Upper lobe of right lung (tissue), 1 donor: Measurements from ENCODE around the gene LYZL4. TPM values are rescaled to one million over a fixed set of nuclear protein-coding genes. Genes with fewer than 3 reads are reported as not detected.

Source experiments
- ATAC-seq: fragments of 200-7000 bp; cut with Tn5 transposase; one replicate; pipeline ENCODE4 v1.9.1; 2020; ENCODE audit warnings: mild to moderate bottlenecking, moderate library complexity
- DNase-seq: peaks from one replicate; pipeline ENCODE4 v3.0.0-alpha.2; 2020
- H3K27ac ChIP-seq: fragments of 200-600 bp; one replicate; pipeline ENCODE4 v1.8.0; 2022
- H3K27me3 ChIP-seq: fragments of 200-600 bp; one replicate; pipeline ENCODE4 v1.8.0; 2022; ENCODE audit warnings: mild to moderate bottlenecking
- H3K36me3 ChIP-seq: fragments of 200-600 bp; one replicate; pipeline ENCODE4 v1.8.0; 2022
- H3K4me1 ChIP-seq: fragments of 200-600 bp; one replicate; pipeline ENCODE4 v1.8.0; 2022
- H3K4me3 ChIP-seq: fragments of 200-600 bp; one replicate; pipeline ENCODE4 v1.8.0; 2022; ENCODE audit warnings: mild to moderate bottlenecking
- H3K9me3 ChIP-seq: fragments of 200-600 bp; one replicate; pipeline ENCODE4 v1.8.0; 2022
- CTCF ChIP-seq: fragments of 200-600 bp; IDR thresholded peaks from one replicate; pipeline ENCODE4 v1.8.0; 2022; ENCODE audit warnings: antibody characterized with exemption
- intact Hi-C: fragments of 100-400 bp; cut with DNase I; formaldehyde crosslinking; loops from one replicate; pipeline ENCODE4 v1.11.0; 2022
- total RNA-seq: library from RNA; stranded (reverse); fragmentation: NEBNext Ultra II Directional; extraction: Animal tissue kit (Norgen Biotek cat#: 25700); gene quantifications from one replicate; pipeline ENCODE4 v1.2.1, GENCODE V29; 2021
- donor health status: DM: no; HTN: yes; CAD: no; lungs with severe emphysema.

The LYZL4 gene
- total RNA-seq, 1 donor from 2014 or later = not detected

GRCh38 chr3:42402394-42403096 is 7.9 kb downstream of the LYZL4 start:
- Histone ChIP-seq H3K36me3 (no peaks in the 10 kb centered on the region), H3K4me1 (no peaks in the 10 kb centered on the region), H3K9me3 (no peaks in the 10 kb centered on the region), H3K27ac (no peak overlapping the region), H3K27me3 (no peaks in the 10 kb centered on the region), H3K4me3 (no peak overlapping the region)
- intact Hi-C loops = no loop called here
- no peak for TF ChIP-seq CTCF
- no peak for DNase-seq
- no peak for ATAC-seq

- Histone ChIP-seq H3K27ac (no peak overlapping the region), H3K4me1 (no peaks in the 10 kb centered on the region), H3K4me3 (no peak overlapping the region), H3K27me3 (no peaks in the 10 kb centered on the region), H3K9me3 (no peaks in the 10 kb centered on the region), H3K36me3 (no peaks in the 10 kb centered on the region)
- intact Hi-C loops = no loop called here
- no peak for ATAC-seq
- TF ChIP-seq CTCF = no peak
- no peak for DNase-seq
These were observed 12.3 kb downstream of the LYZL4 start for GRCh38 chr3:42398080-42398479.

- H3K27ac ChIP-seq = no peak overlapping the region
- intact Hi-C loops = no loop called here
- ATAC-seq (no peak), DNase-seq (no peak)
- no peak for TF ChIP-seq CTCF
- no peaks in the 10 kb centered on the region for H3K27me3 ChIP-seq
- H3K4me1 ChIP-seq = no peaks in the 10 kb centered on the region
- no peaks in the 10 kb centered on the region for H3K36me3 ChIP-seq
- no peaks in the 10 kb centered on the region for H3K9me3 ChIP-seq
- H3K4me3 ChIP-seq = no peak overlapping the region
These were observed 12.8 kb downstream of the LYZL4 start for GRCh38 chr3:42397644-42398043.

- intact Hi-C loops = no loop called here
- TF ChIP-seq CTCF = no peak
- DNase-seq (no peak), ATAC-seq (no peak)
- Histone ChIP-seq H3K27me3 (no peaks in the 10 kb centered on the region), H3K27ac (no peak overlapping the region), H3K36me3 (no peaks in the 10 kb centered on the region), H3K4me1 (no peaks in the 10 kb centered on the region), H3K9me3 (no peaks in the 10 kb centered on the region), H3K4me3 (no peak overlapping the region)
These were observed 15.7 kb downstream of the LYZL4 start for GRCh38 chr3:42394579-42395288.

- no peak for DNase-seq
- H3K27ac ChIP-seq = no peak overlapping the region
- H3K36me3 ChIP-seq = no peaks in the 10 kb centered on the region
- H3K9me3 ChIP-seq = no peaks in the 10 kb centered on the region
- intact Hi-C loops = no loop called here
- H3K4me3 ChIP-seq = no peak overlapping the region
- H3K27me3 ChIP-seq = no peaks in the 10 kb centered on the region
- no peaks in the 10 kb centered on the region for H3K4me1 ChIP-seq
- no peak for TF ChIP-seq CTCF
- no peak for ATAC-seq
These were observed 22.4 kb downstream of the LYZL4 start for GRCh38 chr3:42387802-42388651.
